Superior temporal gyrus (tissue), 1 donor: ENCODE measurements around the gene PARP12.

ENCODE experiments used
- DNase-seq: peaks from one replicate; pipeline ENCODE4 v3.0.0-alpha.2; 2016; ENCODE audit errors: extremely low spot score

PARP12 gene

DNA sequence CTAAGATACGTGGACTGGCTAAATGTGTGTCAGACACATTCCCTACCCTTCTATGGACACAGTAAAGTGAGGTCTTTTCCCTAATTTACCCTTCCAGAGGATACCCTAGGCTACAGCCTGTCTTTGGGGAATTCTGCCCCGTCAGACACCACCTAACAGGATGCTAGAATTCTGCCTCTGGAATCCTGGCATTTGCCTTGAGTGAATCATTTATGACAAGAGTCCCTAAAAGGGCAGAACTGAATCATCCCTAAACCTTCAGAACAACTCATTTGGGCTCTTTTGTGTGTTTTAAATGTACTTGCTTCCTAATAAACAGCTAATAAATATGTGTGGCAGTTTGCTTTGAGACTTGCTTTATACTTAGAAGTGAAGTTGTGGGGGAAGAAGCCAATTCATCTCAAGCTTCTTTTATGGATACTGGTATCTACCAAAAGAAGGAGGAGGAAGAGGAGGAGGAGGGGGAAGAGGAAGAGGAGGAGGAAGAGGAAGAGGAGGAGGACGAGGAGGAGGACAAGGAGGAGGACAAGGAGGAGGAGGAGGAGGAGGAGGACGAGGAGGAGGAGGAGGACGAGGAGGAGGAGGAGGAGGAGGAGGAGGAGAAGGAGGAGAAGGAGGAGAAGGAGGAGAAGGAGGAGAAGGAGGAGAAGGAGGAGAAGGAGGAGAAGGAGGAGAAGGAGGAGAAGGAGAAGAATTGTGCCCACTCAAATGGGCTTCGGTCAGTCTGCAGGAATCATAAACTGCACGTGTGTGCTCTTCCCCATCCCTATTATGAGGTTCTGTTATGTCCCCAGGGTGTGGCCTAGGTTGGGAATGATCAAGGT lies 27.1 kb downstream of the PARP12 start:
- DNase-seq, result no peak

DNA sequence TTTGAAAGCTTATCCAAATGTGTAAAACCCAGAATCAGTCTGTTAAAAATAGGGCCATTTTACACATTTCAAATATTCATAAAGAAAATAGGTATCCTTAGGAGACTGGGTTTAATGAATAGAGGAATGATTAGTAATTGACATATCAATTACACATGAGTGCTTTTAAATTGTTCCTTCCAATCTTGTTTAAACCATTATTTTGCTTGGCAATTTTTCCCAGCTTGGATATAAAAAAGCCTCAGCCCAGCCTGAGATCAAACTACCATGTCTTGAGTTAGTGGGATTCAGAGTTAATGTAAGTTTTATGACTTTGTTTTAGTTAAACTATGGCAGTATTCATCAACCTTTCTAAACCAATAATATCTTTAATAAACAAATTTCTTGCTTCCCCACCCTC lies 28.3 kb downstream of the PARP12 start:
- no peak for DNase-seq

DNA sequence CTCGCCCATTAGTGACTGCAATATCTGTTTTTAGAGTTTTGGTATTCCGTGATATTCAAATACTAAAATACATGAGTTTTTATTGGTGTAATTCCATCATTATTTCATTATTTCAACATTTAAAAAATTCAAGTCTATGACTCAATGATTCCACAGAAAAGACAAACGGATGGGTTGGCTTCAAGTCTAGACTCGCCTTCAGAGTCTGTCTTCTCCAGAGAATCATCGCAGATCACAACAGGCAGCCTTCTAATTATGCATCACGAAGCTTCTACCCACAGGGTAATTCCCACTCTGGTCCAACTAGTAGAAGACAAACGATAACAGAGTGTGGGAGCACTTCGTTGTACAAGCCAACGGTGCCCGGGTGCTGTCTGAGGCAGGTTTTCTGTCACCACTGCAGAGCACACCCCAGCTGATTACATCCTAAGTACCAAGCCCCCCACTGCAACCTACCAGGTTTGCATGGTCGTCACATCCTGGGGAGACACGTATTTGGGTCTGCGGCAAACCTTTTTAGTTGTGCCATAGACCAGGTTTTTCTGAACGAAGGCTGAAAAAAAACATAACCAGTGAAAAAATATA lies 28.9 kb downstream of the PARP12 start:
- no peak for DNase-seq

DNA sequence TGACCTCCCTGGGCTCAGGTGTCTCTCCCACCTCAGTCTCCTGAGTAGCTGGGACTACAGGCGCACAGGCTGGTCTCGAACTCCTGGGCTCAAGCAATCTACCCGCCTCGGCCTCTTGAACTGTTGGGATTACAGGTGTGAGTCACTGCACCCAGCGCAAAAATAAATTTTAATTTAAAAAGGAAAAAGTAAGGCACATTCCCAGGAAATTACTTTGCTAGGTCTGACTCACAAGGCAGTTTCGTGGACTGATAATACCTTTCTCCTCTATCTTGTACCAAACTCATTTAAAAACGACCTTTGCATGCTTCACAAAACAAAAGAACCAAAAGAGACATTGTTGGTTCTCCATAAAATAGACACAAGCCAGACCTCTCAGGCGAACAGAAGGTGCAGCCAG lies 29.7 kb downstream of the PARP12 start:
- no peak for DNase-seq

DNA sequence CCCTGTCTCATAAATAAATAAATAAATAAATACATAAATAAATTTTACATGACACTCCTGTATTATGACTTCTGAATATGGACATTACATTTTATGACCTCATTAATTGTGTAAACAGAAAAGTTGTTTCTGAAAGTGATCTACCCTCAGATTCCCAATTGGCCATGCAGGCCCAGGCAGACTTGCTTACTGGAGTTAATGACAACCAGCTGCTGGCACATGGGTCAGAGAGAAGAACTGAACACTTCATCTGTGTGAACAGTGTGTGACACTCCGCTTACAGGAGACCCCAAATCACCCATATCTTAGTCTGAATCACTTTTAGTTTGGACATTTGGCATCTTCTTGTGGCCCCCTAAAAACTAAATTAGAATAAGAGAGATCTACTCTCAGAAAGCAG lies 31.4 kb downstream of the PARP12 start:
- no peak for DNase-seq

DNA sequence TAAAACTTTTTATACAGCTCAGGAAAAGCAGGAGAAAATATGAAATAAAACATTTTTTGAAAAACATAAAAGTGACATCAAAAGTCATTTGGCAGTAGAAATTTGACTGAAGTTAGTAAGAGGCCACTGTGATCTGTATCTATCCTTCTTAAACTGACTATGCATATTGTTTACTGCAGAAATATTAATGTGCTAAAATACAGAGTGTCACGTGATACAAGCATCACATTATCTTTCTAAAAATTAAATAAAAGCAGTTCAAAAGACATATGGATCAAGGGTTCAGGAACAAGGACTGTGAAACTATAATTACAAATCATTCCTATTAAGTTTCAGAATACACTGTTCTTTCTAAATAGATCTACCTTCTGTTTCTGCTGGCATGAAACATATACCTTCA lies 33.7 kb downstream of the PARP12 start:
- no peak for DNase-seq

DNA sequence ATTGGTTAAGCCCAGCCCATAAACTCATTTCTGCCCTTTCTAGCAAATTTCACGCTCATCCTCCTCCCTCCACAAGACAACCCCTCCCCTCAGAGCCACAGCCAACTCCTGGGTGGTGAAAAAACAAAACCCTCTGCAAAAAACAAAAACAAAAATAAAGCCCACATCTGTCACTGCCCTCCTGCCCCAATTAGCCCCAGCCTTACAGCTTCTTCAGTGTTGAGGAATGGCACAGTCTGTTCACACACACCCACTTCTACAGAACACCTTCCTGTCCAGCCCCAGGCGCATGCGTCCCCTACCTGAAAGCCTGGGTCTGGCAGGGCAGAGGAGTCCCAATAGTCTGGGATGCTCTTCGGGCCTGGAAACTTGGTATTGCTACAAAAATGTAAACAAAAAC lies 34.4 kb downstream of the PARP12 start:
- no peak for DNase-seq

DNA sequence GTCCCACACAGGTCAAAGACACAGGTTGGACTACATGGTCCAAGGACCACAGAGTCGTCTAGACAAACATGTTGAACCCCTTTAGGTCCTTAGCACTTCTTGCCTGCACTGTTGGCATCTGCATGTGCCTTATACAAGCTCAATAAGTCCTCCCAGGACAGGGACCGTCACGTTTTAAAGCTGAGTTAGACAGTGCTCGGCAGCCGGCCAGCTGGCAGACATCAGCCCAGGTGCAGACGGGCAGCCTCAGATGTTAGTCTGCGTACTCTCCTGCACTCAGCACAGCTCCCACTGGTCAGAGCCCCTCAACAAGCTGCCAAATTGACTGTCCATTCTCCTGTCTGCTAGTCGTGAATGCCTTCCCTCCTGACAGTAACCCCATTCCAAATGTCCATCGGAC lies 34.9 kb downstream of the PARP12 start:
- no peak for DNase-seq

DNA sequence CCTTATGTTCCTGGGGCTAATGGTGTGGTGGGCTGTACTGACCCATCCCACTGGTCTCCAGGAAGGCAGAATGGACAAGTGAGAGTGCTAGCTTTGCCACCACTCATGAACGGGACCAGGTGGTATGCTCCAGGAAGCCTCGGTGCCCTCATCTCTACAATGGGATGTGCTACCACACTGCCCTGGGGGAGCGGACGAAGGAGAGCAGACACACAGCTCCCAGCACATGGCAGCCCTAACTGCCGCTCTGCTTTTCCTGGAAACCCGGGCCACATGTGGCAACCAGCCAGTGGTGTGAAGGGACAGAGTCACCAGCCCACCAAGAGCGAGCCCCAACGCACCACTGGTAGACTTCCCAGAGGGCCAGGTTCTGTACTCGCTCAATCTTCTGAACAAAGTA lies 35.8 kb downstream of the PARP12 start:
- no peak for DNase-seq

DNA sequence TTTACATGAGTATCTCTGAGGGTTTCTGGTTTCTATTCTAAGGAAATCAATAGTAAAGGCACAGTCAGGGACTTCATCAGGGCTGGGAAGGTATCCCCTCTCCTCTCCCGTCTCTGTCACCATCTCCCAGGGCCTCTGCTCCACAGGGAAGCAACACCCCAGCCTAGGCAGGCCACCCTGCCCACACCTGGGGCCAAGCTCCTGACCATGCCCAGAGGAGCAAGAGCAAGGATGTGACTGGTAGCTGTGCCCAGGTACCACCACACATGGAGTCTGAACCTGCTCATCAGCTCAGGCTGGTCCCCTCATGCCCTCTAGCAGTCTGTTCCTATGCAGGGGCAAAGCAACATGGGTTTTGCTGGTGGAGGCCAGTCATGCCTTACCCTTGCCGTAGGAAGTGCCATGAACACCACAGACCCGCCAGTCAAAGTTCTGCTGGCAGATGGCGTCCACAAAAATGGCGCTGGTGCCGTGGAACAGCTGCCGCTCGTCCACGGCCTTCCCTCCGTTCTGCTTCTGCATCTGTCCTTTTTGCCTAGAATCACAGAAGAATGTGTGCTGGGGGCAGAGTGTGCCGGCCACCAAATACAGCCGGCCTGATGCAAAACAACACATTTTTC lies 36.8 kb downstream of the PARP12 start:
- DNase-seq, result no peak

DNA sequence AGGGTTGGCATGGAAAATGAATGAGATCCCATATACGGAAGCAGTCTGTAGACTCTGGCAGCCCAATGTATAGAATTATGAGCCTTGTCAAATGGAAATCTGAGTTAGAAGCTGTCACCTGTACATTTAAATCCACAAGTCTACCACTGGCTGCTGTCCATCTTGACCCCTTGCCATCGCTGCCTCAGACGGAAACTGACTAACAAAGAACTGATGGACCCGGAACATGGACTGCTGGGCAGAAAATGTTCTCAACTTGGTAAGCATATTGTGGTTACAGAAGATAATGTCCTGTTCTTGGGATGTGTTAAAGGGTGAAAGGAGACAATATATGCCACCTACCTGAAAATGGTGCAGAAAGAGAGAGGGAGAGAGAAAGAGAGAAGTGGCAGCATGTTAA lies 37.5 kb downstream of the PARP12 start:
- no peak for DNase-seq

DNA sequence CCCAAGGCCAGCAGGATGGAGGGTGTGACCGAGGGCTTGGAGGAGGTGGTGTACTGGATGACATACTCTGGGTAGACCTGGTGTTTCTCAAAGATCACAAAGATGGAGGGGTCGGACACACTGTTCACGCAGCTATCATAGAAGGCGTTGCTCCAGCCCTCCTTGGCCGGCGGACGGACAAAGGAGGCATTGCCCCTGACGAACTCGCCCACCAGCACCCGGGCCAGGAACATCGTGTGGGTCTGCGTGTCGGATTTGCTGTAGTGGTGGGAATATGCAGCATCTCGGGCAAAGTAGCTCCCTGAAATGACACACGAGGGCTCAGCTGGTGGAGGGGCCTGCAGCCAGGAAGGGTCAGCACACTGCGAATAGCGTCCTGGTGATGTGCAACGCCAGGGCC lies 38.2 kb downstream of the PARP12 start:
- no peak for DNase-seq

DNA sequence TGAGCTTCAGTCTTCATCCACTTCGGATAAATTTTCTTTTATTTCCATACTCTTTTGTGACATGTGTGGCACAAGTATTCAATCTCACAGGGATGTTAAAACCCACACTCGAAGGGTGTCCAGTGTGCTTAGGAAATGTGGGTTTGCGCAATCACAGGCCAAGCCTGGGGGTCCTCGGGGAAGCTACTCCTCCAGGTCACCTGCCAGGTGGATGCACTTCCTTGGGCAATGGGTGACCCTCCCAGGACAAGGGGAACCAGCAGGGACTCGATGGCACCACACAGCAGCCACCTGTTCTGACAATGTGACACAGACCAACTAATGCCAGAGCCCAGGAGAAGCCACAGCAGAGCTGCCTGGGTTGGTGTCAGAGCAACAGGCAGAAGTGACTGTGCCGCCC lies 39.0 kb downstream of the PARP12 start:
- DNase-seq, result no peak

DNA sequence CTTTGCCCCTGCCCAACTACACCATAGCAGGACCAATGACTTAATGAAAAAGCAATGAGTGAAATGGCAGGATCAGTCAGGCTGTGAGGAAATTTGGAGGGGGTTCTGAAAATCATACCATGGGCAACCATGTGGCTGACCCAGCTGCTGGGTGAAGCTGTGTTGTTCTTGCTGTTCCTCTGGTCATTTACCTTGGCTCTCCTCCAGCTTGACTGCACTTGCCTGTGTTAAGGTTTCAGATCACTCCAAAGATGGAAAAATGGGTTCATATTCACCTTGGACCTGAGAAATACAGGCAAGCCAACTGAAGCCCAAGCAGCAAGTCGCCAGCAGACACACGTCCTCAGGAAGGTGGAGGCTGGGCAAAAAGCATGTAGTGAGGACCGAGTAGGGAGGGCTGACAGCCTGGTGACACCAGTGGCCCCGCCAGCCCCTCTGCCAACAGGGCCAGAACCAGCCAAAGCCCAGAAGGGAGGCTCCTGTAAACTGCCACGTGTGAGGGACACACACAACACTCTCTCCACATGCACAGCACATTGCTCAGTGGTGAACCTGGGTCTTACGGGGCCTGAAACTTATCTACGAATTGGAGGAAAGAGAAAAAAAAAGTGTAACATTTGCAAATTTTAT lies 40.1 kb downstream of the PARP12 start:
- DNase-seq, result no peak

DNA sequence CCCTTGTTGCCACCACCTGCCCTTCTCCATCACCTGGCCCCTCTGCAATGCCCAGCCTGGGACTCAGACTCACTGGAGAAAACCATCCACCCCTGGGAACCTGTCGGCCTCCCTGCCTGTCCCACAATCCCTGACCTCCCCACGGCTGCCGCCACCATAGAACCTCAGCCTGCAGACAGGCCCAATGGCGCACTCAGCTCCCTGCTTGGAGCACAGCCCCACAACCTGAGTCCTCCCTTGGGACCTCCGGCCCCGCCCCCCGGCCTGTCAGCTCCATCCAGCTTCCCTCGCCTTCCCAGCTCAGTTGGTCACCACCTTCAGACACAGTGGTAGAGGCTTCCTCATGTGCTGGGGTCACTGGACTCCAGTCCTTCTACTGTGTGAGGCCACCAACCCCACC lies 41.1 kb downstream of the PARP12 start:
- DNase-seq, result no peak

DNA sequence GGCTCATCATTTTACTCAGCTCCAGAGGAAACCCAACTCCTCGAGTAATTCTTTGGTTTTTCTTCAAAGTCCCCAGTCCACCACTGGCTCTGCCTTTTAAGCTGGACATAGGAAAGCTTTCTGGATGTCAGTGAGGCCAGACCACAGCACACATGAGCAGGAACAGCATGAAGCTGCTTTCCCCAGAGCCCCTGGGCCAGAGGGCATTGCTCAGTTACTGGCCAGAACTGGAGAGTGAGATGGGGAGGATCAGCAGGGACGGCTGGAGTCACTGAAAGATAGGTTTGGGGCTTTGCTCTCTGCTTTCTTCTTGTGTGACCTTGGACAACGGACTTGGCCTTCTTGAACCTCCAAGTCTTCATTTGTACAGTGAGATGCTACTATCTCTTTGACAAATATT lies 43.1 kb downstream of the PARP12 start:
- no peak for DNase-seq

DNA sequence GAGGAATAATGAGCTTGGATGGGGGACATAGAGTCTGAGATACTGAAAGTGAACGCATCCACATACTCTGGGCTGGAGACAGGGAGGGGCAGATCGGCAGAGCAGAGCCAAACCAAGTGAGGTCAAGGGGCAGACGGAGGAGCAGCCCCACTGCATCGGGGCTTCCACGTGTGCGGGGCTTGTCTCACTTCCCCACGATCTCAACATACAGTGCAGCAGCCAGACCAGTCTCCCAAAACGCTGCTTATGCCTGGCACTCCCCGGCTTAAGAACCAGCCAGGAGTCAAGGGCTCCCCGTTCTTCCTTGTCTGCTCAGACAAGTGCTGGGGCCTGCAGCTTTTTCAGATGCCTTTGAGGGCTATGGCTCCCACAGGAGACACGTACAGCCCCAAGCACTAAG lies 43.6 kb downstream of the PARP12 start:
- DNase-seq, result no peak

DNA sequence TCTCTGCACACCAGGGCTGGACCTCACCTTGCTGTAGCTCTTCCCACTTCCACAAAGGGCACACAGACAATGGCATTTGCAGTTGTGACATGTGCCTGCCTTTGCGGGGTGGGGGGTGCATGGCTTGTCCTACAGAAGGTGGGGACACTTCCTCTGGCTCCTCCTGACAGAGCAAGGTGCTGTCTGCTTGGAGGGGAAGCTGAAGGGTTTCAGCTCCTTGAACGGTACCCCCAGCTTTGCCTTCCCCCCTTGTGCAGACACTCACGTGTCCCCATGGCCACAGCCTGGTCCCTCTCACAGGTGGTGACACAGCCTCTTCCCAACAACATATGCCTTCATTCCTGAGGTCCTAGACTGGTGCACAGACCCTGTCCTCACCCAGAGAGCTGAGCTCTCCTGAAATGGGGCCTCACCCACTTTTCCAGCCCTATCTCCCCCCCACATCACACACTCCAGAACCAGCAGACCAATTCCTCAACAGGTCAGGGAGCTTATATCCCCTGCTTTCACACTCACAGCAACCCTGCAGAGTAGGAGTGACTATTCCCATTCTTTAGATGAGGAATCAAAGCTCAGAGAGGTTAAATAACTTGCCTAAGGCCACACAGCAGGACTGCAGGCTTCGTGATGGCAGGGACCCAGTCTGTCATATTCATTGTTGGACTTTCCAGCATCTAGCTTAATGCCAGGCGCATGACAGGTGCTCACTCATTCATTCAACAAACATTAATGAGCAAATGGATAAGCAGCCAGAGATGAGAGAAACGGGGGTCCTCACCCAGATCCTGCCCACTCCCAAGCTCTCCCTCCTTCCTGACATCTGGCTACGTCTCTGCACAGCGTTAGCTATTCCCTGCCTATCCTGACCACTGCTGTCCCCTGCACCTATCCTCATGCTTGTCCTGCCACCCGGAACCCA lies 44.4 kb downstream of the PARP12 start:
- no peak for DNase-seq

DNA sequence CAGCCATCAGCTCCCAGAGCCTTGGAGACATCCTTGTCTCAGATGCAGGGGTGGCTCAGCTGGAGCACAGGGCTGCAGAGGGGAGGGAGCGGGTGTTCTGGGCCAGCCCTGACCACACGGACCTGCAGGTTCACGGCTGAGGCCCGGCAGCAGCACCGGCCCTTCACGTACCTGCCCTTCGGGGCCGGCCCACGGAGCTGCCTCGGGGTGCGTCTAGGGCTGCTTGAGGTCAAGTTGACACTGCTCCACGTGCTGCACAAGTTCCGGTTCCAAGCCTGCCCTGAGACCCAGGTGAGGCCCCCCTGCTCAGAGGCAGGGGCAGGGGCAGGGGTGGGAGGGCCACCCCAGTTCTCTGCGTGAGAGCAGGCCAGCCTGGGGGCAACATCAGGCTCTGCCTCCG lies 45.2 kb downstream of the PARP12 start:
- no peak for DNase-seq

DNA sequence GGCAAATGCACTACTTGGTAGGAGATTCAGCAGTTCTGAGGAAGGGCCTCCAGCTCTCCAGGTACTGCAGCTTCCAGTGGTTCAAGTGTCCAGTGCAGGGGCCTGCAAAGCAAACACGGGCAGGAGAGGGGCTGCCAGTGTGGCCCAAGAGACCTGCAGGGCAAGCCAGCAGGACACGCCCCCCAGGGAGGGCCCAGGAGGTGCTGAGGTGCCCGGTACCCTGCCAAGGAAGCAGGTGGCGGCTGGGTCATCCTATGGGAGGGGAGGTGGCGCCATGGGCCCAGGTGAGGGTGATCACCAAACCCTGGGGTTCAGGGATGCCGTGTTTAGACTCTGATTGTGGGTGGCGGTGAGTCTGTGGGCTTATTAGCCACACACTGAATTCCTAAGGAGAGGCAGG lies 45.7 kb downstream of the PARP12 start:
- DNase-seq, result no peak

DNA sequence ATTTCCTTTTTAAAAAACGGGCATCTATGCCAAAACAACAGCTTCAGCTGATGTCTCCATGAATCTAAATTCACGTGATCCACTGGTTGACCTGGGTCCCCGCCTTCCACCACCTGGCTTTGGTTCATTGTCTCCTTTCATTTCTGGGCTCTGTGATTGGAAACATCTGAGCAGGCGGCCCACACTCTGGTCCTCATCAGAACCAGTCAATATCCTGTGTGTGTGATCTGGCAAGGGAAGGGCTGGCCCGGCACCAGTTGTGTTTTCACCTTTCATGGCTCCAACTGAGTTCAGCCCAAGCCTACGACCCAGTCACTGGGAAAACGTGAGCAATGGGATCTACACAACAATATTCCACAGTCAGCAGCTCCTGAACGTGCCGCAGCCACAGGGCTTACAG lies 46.2 kb downstream of the PARP12 start:
- no peak for DNase-seq

DNA sequence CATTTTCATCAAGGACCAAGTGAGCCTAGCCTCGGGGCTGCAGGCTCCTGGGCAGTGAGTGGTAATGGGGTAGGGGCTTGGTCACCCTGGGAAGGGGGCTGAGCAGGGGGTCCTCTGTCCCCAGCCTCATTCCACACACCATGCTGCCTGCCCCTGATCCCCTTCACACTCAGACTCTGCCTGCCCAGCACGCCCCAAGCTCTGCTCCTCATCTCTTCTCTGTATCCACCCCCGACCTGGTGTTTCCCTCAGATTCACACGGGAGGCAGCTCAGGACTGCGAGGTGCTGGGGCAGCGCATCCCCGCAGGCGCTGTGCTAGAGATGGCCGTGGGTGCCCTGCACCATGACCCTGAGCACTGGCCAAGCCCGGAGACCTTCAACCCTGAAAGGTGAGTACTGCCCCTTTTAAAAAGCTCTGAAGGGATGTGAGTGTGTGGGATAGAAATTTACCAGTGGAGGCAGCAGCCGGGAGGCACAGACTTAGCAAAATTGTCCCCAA lies 47.2 kb downstream of the PARP12 start:
- DNase-seq, result no peak
